Activated CD4-positive, alpha-beta memory T cell treated with anti-CD3 and anti-CD28 coated beads, Interleukin-2, amount 10 ng/mL, durations not matched to agents 7 days and 5 days (primary cell): ENCODE measurements around the gene PRDM16. TPM values are rescaled to one million over a fixed set of nuclear protein-coding genes. Genes with fewer than 3 reads are reported as not detected.

Experiments used
- CTCF ChIA-PET: fragments of 350-600 bp; sonication (Branson Sonifier 250); formaldehyde crosslinking; loops from one replicate; lab custom pipeline; 2021; ENCODE audit warnings: antibody characterized with exemption, inconsistent platforms; lab: Charles Lee
- POLR2A ChIA-PET: fragments of 350-600 bp; sonication (Branson Sonifier 250); formaldehyde crosslinking; loops from one replicate; lab custom pipeline; 2021; ENCODE audit warnings: antibody characterized with exemption; lab: Charles Lee
- DNase-seq: peaks from one replicate; pipeline ENCODE4 v3.0.0-alpha.2; 2020
- H3K27ac Mint-ChIP-seq: one replicate; pipeline ENCODE4 v1.8.0; 2021; ENCODE audit warnings: mild to moderate bottlenecking, mixed read lengths
- H3K27me3 Mint-ChIP-seq: one replicate; pipeline ENCODE4 v1.8.0; 2021; ENCODE audit warnings: mixed read lengths
- H3K36me3 Mint-ChIP-seq: one replicate; pipeline ENCODE4 v1.8.0; 2021; ENCODE audit warnings: low read depth, mixed read lengths
- H3K4me1 Mint-ChIP-seq: one replicate; pipeline ENCODE4 v1.8.0; 2021; ENCODE audit warnings: mixed read lengths
- H3K4me3 Mint-ChIP-seq: one replicate; pipeline ENCODE4 v1.8.0; 2021; ENCODE audit warnings: mild to moderate bottlenecking, mixed read lengths
- H3K9me3 Mint-ChIP-seq: one replicate; pipeline ENCODE4 v1.8.0; 2021; ENCODE audit warnings: mixed read lengths
- total RNA-seq, 2 experiments: library from RNA; stranded (reverse); gene quantifications; one replicate each; pipeline ENCODE4 v1.2.3, GENCODE V29; 2021

The PRDM16 gene
- total RNA-seq, 2 experiments from 2014 or later: 0.03 to 0.20 TPM

GRCh38 chr1:3292051-3292722, 223.2 kb downstream of the PRDM16 start:
- no peak overlapping the region for H3K27ac Mint-ChIP-seq
- no peak for DNase-seq
- no peaks in the 10 kb centered on the region for H3K27me3 Mint-ChIP-seq
- H3K36me3 Mint-ChIP-seq: no peaks in the 10 kb centered on the region
- H3K4me1 Mint-ChIP-seq: no peaks in the 10 kb centered on the region
- no peaks in the 10 kb centered on the region for H3K9me3 Mint-ChIP-seq
- no peak overlapping the region for H3K4me3 Mint-ChIP-seq
- CTCF ChIA-PET: no interaction called here
- POLR2A ChIA-PET: no interaction called here

- Mint-ChIP-seq H3K4me1 (no peaks in the 10 kb centered on the region), H3K36me3 (no peaks in the 10 kb centered on the region), H3K9me3 (no peaks in the 10 kb centered on the region), H3K27me3 (no peaks in the 10 kb centered on the region), H3K4me3 (no peak overlapping the region), H3K27ac (no peak overlapping the region)
- CTCF ChIA-PET: no interaction called here
- DNase-seq: no peak
- POLR2A ChIA-PET: no interaction called here
Measured at GRCh38 chr1:3292868-3293562, 224.0 kb downstream of the PRDM16 start.

DNA sequence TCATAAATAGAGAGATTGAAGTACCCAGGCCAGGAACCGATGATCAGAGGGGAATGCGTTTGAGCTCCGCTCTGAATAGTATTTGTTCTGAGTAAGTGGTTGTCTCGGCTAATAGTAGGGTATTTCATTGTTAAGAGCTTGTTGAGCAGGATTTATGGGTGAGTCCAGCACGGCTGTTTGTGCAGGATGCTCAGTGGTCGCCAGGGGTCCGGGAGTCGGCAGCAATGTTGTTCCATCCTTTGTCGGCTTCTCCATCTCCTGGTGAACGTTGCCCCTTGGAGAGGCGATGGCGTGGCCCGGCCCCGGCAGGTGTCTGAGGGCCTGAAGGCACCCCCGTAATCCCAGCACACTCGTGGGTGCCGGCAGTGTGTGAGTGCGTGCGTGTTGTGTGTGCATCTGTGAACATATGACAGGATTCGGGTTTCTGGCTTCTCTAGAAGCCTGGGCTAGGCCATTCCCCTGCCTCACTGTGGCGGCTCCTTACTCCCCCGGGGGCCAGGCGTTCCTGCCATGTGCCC, 224.6 kb downstream of the PRDM16 start:
- H3K27me3 Mint-ChIP-seq: no peaks in the 10 kb centered on the region
- H3K27ac Mint-ChIP-seq: no peak overlapping the region
- no peaks in the 10 kb centered on the region for H3K36me3 Mint-ChIP-seq
- POLR2A ChIA-PET: no interaction called here
- no peak for DNase-seq
- no peaks in the 10 kb centered on the region for H3K4me1 Mint-ChIP-seq
- H3K9me3 Mint-ChIP-seq: no peaks in the 10 kb centered on the region
- CTCF ChIA-PET: no interaction called here
- no peak overlapping the region for H3K4me3 Mint-ChIP-seq

GRCh38 chr1:3294450-3294849, 225.4 kb downstream of the PRDM16 start:
- Mint-ChIP-seq H3K27me3 (no peaks in the 10 kb centered on the region), H3K27ac (no peak overlapping the region), H3K4me1 (no peaks in the 10 kb centered on the region), H3K36me3 (no peaks in the 10 kb centered on the region), H3K9me3 (no peaks in the 10 kb centered on the region), H3K4me3 (no peak overlapping the region)
- ChIA-PET POLR2A (no interaction called here), CTCF (no interaction called here)
- no peak for DNase-seq

GRCh38 chr1:3295846-3296245, 226.8 kb downstream of the PRDM16 start:
- Mint-ChIP-seq H3K27me3 (no peaks in the 10 kb centered on the region), H3K4me3 (no peak overlapping the region), H3K4me1 (no peaks in the 10 kb centered on the region), H3K36me3 (no peaks in the 10 kb centered on the region), H3K9me3 (no peaks in the 10 kb centered on the region), H3K27ac (no peak overlapping the region)
- no peak for DNase-seq
- CTCF ChIA-PET: no interaction called here
- POLR2A ChIA-PET: no interaction called here

GRCh38 chr1:3296326-3296725, 227.3 kb downstream of the PRDM16 start:
- no peaks in the 10 kb centered on the region for H3K9me3 Mint-ChIP-seq
- H3K27ac Mint-ChIP-seq: no peak overlapping the region
- no peaks in the 10 kb centered on the region for H3K27me3 Mint-ChIP-seq
- ChIA-PET POLR2A (no interaction called here), CTCF (no interaction called here)
- no peak for DNase-seq
- no peak overlapping the region for H3K4me3 Mint-ChIP-seq
- H3K36me3 Mint-ChIP-seq: no peaks in the 10 kb centered on the region
- H3K4me1 Mint-ChIP-seq: no peaks in the 10 kb centered on the region

- H3K4me3 Mint-ChIP-seq: no peak overlapping the region
- no peaks in the 10 kb centered on the region for H3K36me3 Mint-ChIP-seq
- H3K27ac Mint-ChIP-seq: no peak overlapping the region
- H3K27me3 Mint-ChIP-seq: no peaks in the 10 kb centered on the region
- H3K9me3 Mint-ChIP-seq: no peaks in the 10 kb centered on the region
- H3K4me1 Mint-ChIP-seq: no peaks in the 10 kb centered on the region
- ChIA-PET CTCF (no interaction called here), POLR2A (no interaction called here)
- DNase-seq: no peak
Measured at GRCh38 chr1:3296826-3297225, 227.8 kb downstream of the PRDM16 start.

DNA sequence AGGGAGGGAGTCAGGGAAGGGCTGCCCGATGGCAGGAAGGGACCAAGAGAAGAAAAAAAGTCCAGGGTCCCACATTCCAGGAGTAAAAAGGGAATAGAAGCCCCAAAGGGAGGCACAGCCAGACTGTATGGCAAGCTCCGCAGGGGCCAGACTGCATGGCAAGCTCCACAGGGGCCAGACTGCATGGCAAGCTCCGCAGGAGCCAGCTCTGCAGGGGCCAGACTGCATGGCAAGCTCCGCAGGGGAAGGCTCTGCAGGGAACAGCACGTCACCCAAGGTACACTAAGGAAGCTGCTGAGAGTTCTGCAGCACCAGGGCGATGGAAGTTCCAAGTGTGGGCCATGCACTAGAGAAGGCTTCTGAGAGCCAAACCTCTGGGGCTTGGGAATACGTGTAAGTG, 228.8 kb downstream of the PRDM16 start:
- no peaks in the 10 kb centered on the region for H3K4me1 Mint-ChIP-seq
- no peak for DNase-seq
- POLR2A ChIA-PET: no interaction called here
- no peak overlapping the region for H3K4me3 Mint-ChIP-seq
- H3K9me3 Mint-ChIP-seq: no peaks in the 10 kb centered on the region
- H3K27me3 Mint-ChIP-seq: no peaks in the 10 kb centered on the region
- no peaks in the 10 kb centered on the region for H3K36me3 Mint-ChIP-seq
- CTCF ChIA-PET: no interaction called here
- H3K27ac Mint-ChIP-seq: no peak overlapping the region

GRCh38 chr1:3298197-3298596, 229.2 kb downstream of the PRDM16 start:
- POLR2A ChIA-PET: no interaction called here
- Mint-ChIP-seq H3K27me3 (no peaks in the 10 kb centered on the region), H3K4me3 (no peak overlapping the region), H3K27ac (no peak overlapping the region), H3K36me3 (no peaks in the 10 kb centered on the region), H3K9me3 (no peaks in the 10 kb centered on the region), H3K4me1 (no peaks in the 10 kb centered on the region)
- DNase-seq: no peak
- CTCF ChIA-PET: no interaction called here

- Mint-ChIP-seq H3K9me3 (no peaks in the 10 kb centered on the region), H3K4me1 (no peaks in the 10 kb centered on the region), H3K36me3 (no peaks in the 10 kb centered on the region), H3K27me3 (no peaks in the 10 kb centered on the region), H3K4me3 (no peak overlapping the region), H3K27ac (no peak overlapping the region)
- no peak for DNase-seq
- CTCF ChIA-PET: no interaction called here
- POLR2A ChIA-PET: no interaction called here
Measured at GRCh38 chr1:3304246-3304645, 235.2 kb downstream of the PRDM16 start.

DNA sequence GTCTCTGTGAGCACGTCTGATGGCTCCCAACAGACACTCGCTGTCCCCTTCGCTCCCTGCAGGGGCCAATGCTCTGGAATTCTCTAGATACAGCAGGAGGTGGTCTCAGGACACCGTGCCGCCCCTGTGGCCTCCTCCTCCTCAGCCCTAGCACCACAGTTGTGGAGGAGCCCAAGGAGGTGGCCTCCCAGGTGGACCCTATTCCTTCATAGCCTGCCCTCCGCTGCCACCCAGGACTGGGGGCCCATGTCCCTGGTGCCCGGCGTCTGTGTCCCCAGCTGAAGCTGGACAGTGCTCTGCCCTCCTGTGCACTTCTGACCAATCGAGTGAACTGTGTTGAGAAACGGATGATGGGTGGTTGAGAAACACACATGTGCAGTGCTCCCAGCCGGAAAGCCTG, 235.7 kb downstream of the PRDM16 start:
- H3K27me3 Mint-ChIP-seq: no peaks in the 10 kb centered on the region
- H3K4me3 Mint-ChIP-seq: no peak overlapping the region
- no peak for DNase-seq
- no peaks in the 10 kb centered on the region for H3K4me1 Mint-ChIP-seq
- ChIA-PET CTCF (no interaction called here), POLR2A (no interaction called here)
- no peak overlapping the region for H3K27ac Mint-ChIP-seq
- no peaks in the 10 kb centered on the region for H3K36me3 Mint-ChIP-seq
- H3K9me3 Mint-ChIP-seq: no peaks in the 10 kb centered on the region

DNA sequence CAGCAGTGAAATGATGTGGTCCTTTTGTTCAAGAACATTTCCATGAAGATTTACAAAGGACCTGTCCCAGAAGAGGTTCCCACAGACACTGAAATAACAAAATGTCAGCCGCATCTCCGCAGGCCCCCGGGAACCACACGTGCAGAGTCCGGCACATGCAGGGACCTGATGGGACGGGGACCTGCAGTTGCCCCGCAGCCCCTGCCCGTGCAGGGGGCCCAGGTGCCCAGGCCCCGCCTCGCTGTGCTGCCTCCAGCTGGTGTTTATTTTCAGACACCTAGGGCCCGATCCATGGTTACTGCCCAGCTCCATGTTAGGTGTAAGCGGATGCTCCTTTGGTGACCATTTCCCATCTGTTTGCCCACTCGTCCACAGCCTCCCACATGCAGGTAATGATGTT, 236.2 kb downstream of the PRDM16 start:
- POLR2A ChIA-PET: no interaction called here
- DNase-seq: no peak
- Mint-ChIP-seq H3K27me3 (no peaks in the 10 kb centered on the region), H3K27ac (no peak overlapping the region), H3K4me1 (no peaks in the 10 kb centered on the region), H3K36me3 (no peaks in the 10 kb centered on the region), H3K4me3 (no peak overlapping the region), H3K9me3 (no peaks in the 10 kb centered on the region)
- CTCF ChIA-PET: no interaction called here

GRCh38 chr1:3306583-3307291, 237.7 kb downstream of the PRDM16 start:
- ChIA-PET POLR2A (no interaction called here), CTCF (no interaction called here)
- H3K4me1 Mint-ChIP-seq: no peaks in the 10 kb centered on the region
- no peak overlapping the region for H3K4me3 Mint-ChIP-seq
- no peak for DNase-seq
- no peaks in the 10 kb centered on the region for H3K27me3 Mint-ChIP-seq
- H3K36me3 Mint-ChIP-seq: no peaks in the 10 kb centered on the region
- no peaks in the 10 kb centered on the region for H3K9me3 Mint-ChIP-seq
- H3K27ac Mint-ChIP-seq: no peak overlapping the region
